Uterus (tissue), 2 donors: ENCODE data around the gene OMA1.

Experiments
- POLR2A ChIP-seq, 2 donors: fragments of 450-650 bp; IDR thresholded peaks; one replicate each; pipeline ENCODE4 v1.6.1; 2016; ENCODE audit warnings: antibody characterized with exemption in 2 of 2, mild to moderate bottlenecking in 1 of 2, moderate library complexity in 1 of 2
- TF ChIP-seq, protein P1 (sequence below), 4 experiments: fragments of 200-600 bp in 2 of 4; fragments of 450-650 bp in 2 of 4; sonication (generic) in 2 of 4; IDR thresholded peaks; one replicate each; pipeline ENCODE4 v1.5.1; 2016 to 2019; ENCODE audit warnings: antibody characterized with exemption in 4 of 4, mild to moderate bottlenecking in 2 of 4, moderate library complexity in 1 of 4

DNA sequence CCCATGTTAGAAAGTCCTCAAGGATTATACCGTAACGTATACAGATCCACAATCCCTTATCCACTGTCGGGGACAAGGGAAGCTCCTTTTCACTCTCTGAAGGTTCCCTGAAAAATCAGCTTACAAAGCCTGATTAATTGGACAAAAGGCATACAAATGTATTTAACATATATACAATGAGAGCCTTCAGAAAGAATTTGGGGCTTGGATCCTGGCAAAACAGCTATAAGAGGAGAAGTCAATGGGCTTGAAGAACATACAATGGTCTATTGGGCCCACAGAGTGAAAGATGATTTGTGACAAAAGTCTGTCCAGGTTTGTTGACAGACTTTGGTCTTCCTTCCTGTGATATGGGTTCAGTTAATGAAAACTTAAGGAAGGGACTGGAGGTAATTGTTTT lies 19.8 kb upstream of the OMA1 start:
- TF ChIP-seq, protein P1, sequence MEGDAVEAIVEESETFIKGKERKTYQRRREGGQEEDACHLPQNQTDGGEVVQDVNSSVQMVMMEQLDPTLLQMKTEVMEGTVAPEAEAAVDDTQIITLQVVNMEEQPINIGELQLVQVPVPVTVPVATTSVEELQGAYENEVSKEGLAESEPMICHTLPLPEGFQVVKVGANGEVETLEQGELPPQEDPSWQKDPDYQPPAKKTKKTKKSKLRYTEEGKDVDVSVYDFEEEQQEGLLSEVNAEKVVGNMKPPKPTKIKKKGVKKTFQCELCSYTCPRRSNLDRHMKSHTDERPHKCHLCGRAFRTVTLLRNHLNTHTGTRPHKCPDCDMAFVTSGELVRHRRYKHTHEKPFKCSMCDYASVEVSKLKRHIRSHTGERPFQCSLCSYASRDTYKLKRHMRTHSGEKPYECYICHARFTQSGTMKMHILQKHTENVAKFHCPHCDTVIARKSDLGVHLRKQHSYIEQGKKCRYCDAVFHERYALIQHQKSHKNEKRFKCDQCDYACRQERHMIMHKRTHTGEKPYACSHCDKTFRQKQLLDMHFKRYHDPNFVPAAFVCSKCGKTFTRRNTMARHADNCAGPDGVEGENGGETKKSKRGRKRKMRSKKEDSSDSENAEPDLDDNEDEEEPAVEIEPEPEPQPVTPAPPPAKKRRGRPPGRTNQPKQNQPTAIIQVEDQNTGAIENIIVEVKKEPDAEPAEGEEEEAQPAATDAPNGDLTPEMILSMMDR (IDR thresholded peaks at IDR 0.05), result no peak
- TF ChIP-seq POLR2A (IDR thresholded peaks at IDR 0.05), result no peak
